Measurements from ENCODE around the gene ANXA8.

DNA sequence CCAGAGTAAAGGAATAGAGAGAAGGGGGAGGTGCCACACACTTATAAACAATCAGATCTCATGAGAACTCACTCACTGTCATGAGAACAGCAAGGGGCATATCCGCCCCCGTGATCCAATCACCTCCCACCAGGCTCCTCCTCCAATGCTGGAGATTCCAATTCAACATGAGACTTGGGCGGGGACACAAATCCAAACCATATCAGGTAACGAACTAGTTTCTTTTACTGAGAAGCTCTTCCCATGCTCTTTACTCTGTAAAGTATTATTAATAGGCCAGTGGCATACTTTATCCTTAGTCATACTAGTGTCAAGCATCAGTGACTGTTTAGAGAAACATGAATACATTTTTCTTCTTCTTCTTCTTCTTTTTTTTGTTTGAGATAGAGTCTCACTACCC lies 60.4 kb downstream of the ANXA8 start:
- TF ChIP-seq POLR2A (IDR thresholded peaks at IDR 0.05): no peak
- TF ChIP-seq, protein P1, sequence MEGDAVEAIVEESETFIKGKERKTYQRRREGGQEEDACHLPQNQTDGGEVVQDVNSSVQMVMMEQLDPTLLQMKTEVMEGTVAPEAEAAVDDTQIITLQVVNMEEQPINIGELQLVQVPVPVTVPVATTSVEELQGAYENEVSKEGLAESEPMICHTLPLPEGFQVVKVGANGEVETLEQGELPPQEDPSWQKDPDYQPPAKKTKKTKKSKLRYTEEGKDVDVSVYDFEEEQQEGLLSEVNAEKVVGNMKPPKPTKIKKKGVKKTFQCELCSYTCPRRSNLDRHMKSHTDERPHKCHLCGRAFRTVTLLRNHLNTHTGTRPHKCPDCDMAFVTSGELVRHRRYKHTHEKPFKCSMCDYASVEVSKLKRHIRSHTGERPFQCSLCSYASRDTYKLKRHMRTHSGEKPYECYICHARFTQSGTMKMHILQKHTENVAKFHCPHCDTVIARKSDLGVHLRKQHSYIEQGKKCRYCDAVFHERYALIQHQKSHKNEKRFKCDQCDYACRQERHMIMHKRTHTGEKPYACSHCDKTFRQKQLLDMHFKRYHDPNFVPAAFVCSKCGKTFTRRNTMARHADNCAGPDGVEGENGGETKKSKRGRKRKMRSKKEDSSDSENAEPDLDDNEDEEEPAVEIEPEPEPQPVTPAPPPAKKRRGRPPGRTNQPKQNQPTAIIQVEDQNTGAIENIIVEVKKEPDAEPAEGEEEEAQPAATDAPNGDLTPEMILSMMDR (IDR thresholded peaks at IDR 0.05): no peak

Data from upper lobe of left lung (tissue), 4 donors.